Spleen (tissue), 7 donors: ENCODE measurements around the gene CYP3A5.

ENCODE experiments used
- CTCF ChIP-seq, 11 experiments: fragments of 200-600 bp in 7 of 11; fragments of 450-650 bp in 4 of 11; sonication (generic) in 4 of 11; IDR thresholded peaks in 8 of 11; conservative IDR thresholded peaks in 3 of 11; 1 replicate in 7 of 11; 2 replicates in 4 of 11; pipeline versions ENCODE4 v1.4.0 to v1.8.0; 2016 to 2021; ENCODE audit warnings: antibody characterized with exemption in 11 of 11, inconsistent platforms in 4 of 11, mild to moderate bottlenecking in 1 of 11
- POLR2A ChIP-seq, 3 donors: fragments of 450-650 bp; IDR thresholded peaks; one replicate each; pipeline ENCODE4 v1.5.1; 2017; ENCODE audit warnings: antibody characterized with exemption in 3 of 3, mild to moderate bottlenecking in 1 of 3
- POLR2AphosphoS5 ChIP-seq, 3 donors: sonication (generic); formaldehyde crosslinking; IDR thresholded peaks; one replicate each; pipeline ENCODE4 v1.5.1; 2017; ENCODE audit warnings: antibody characterized with exemption in 3 of 3
- donor health status: DM: no; HTN: no; CAD: no; lungs with moderate emphysema.
- donor health status: DM: no; HTN: no; CAD: no.
- donor health status: DM: no; HTN: no; CAD: no.

DNA sequence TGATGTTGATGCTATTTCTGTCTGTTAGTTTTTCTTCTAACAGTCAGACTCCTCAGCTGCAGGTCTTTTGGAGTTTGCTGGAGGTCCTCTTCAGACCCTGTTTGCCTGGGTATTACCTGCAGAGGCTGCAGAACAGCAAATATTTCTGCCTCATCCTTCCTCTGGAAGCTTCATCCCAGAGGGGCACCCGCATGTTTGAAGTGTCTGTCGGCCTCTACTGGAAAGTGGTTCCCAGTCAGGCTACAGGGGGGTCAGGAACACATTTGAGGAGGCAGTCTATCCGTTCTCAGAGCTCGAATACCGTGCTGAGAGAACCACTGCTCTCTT is 13.3 kb upstream of the CYP3A5 start:
- TF ChIP-seq POLR2A (IDR thresholded peaks at IDR 0.05) = no peak
- TF ChIP-seq POLR2AphosphoS5 (IDR thresholded peaks at IDR 0.05) = no peak
- no peak for TF ChIP-seq CTCF (IDR thresholded peaks at IDR 0.05 in 8 of 11, conservative IDR thresholded peaks at IDR 0.05 in 3 of 11)
